HG03565 (cell line): ENCODE results near the gene BRINP1.

Source experiments
- ATAC-seq: cut with Tn5 transposase; IDR thresholded peaks from one replicate; pipeline ENCODE4 v1.9.1; 2021; ENCODE audit warnings: mild to moderate bottlenecking, moderate library complexity; ENCODE audit not compliant: unreplicated experiment

BRINP1 gene

DNA sequence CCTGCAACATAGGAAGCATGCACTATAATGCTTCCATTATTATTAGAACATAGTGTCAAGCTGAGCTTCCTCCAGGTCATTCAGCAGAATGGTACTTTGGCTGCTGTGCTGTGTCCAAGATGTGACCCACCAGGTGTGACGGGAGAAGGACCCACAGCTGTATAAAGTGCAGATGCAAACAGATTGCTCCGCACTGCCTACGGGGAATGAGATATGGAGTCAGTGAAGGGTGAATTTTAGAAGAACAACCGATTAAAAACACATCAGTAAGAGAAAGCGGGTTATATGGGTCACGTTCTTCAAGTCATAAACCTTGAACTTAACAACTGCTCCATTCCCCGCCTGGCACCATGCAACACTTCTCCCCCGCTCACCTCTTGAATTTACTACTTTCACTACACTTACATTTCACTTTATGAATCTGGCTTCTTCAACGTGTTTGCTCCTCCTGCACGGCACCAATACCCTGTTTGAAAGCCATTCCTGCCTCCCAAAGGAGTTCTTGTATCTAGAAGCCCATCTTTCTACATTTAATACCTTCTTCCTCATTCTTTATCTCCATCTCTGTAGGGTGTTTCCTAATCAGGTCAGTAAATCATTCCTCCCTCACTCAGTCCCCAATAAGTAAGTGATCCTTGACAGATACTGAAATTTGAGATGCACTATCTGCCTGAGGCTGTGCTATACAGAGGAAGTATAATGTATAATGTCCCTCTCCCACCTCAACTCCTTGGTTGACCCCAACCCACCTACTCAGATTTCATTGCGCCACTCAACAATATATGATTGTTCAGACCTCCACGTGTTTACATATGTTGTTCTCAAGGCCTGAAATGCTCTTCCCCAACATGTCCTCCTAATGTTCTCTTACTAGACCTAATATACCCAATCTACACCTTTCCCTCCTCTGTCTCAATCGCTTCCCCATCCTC lies 25.9 kb downstream of the BRINP1 start:
- ATAC-seq: no peak

DNA sequence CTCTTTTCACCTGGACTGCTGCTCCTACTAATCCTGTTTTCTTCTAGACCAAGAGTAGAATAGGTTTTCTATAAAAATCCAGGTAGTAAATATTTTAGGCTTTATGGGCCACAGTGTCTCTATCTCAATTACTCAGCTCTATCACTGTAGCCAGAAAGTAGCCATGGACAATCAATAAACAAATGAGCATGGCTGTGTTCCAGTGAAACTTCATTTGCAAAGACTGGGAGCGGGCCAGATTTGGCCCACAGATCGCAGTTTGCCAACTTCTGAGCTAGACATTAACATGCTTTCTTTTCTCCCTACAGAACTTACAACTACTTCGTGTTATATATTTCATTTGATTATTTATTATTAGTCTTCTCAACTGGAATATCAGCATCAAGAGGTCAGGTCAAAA lies 30.2 kb downstream of the BRINP1 start:
- ATAC-seq: no peak

- no peak for ATAC-seq
Measured at GRCh38 chr9:119337573-119337972, 31.7 kb downstream of the BRINP1 start.

- ATAC-seq: no peak
Measured at GRCh38 chr9:119334745-119335144, 34.5 kb downstream of the BRINP1 start.

GRCh38 chr9:119333507-119334229 lies 35.6 kb downstream of the BRINP1 start:
- ATAC-seq: no peak

DNA sequence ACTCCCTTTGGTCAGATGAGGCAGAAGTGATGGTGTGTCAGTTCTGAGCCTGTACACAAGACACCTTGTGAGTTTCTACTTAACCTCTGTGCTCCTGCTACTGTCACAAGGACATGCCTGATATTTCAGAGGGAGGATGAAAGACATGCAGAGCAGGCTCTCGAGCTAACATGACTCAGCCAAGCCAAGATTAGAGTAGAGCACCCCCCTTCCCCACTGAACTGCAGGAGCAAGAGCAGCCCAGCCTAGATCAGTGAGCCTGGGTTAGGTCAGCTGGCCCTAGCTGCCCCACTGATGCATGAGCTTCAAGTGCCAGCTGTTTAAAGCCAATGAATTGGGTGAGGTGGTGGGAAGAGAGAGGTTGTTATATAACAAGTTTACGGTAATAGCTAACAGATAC lies 36.7 kb downstream of the BRINP1 start:
- no peak for ATAC-seq

GRCh38 chr9:119322184-119322583 lies 47.1 kb downstream of the BRINP1 start:
- no peak for ATAC-seq

GRCh38 chr9:119318371-119318770 lies 50.9 kb downstream of the BRINP1 start:
- ATAC-seq: no peak

- no peak for ATAC-seq
Measured at GRCh38 chr9:119313846-119314245, 55.4 kb downstream of the BRINP1 start.

- no peak for ATAC-seq
Measured at GRCh38 chr9:119310741-119311140, 58.5 kb downstream of the BRINP1 start.

GRCh38 chr9:119307471-119307870 lies 61.8 kb downstream of the BRINP1 start:
- no peak for ATAC-seq

DNA sequence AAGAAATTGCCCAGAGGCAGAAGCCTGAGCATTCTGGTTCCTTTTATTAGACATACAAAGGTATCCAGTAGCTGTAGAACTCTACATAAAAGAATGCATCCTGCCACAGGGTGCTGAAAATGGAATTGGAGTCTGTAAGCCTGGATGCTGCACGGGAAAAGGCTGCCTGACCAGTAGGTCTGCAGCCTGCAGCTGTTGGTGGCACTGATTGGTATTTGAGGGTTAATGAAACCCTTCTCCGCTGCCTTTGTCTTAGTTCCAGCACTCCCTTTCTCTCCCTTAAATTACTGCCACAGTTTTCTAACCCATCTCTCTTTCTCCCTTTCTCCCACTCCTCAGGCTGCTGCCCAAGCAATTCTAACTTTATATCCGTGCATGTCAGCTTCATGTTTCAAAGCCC lies 64.7 kb downstream of the BRINP1 start:
- ATAC-seq: no peak

DNA sequence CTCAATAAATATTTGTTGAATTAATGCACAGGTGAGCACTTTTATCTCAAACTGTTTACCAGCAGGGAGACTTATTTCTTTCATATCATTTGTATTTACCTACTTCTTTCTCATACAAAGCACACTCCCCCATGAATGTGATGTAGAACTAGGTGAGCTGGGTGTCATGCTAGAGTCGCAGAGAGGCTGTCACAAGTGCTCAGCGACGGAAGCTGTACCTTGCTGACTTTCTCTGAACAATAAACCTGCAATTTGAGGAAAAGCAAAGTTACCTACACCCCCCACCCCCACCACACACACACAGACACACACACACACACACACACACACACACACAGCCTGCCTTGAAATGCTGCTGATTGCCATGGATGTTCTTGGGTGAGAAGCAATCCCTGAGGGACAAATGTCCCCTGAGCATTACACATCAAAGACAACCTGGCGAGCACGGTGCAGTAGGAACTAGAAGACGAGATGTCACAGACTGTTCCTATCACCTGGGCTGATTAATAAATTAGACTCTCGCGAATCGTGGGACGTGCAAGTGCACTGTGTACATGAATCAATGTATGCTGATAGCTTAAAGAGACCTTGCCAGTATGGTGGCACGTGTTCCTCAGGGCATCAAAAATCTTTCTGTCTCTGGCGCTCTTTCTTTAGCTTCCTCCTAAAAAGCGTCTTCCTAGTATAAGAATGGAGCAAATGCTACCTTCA lies 66.1 kb downstream of the BRINP1 start:
- ATAC-seq: no peak

DNA sequence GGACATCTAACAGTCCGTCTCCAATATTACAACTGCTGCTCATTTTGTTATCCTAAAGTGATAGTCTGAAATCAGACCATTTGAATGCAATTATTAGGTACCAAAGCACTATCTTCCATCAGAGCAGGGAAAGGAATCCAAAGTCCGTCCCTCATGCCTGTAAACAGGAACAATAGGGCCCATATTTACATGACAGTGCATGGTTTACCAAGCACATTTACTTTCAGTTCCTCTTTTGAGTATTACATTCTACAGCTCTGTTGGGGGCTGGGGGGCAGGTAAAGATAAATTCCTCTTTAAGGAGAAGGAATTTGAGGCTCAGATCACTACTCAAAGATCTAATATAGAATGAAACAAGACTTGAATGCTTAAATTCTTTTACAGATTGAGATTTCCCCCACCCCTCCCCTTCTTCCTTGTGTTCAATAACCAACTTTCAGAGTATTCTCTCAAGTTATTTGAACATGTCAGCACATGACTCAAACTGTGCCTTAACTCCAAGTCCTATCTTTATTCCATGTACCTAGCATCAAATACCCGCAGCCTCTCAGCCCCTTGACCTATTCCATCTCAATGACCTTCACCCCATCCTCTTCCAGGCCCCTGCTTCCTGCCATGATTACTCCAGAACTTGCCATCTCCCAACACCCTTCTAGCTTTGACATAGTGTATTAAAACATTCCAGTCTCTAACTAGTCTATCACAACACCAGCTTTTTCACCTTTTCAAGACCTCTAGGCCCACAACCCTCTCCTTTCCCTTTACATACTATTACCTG lies 71.0 kb downstream of the BRINP1 start:
- peak; percentile 83 for ATAC-seq

GRCh38 chr9:119291554-119291953 lies 77.7 kb downstream of the BRINP1 start:
- no peak for ATAC-seq

DNA sequence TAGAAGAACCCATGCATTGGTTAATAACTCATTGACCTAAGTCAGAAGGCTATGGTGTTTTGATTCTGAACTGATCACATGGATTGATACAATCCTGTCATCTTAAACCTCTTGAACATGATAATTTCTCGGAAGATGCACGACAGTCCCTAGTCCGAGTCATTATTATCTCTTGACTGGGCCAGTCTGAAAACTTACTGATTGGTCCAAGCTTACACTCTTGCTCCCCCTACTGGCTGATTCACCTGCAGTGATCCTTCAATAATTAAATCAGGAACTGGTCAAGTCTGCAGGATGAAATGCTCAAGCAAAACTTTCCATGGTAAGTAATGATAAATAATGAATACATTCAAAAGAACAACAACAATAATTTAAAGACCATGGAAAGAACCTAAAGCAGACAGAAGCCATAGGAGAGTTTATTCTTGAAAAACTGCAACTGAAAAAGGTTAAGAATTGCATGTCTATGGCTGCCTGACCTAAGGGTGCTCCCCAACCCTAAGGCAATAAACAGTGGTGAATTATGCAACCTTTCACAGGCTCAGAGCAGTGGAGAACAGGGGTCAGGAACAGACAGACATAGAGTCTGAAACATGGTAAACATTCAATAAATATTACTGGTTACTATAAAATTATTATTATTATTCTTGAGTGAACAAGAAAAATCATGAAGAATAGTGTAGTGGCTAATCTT lies 79.3 kb downstream of the BRINP1 start:
- peak; percentile 74 for ATAC-seq

GRCh38 chr9:119284587-119285337 lies 84.5 kb downstream of the BRINP1 start:
- no peak for ATAC-seq

DNA sequence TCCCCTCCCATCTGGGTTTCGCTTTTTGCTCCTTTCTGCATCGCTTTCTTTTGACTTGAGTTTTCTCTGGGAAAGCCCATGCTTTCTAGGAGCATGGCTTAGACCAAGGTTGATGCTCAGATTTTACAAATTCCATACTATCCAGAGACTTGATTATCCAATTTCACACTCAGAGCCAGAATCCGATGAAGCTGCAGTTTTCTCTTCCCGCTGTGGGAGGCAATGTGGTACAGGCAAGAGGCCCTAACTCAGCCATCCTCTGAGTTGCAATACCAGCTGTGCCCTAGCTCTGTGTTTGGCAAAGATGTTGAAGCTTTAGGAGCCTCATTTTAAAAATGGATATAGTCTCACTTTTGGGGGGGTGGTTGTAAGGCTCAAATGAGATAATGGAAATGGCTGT lies 85.1 kb downstream of the BRINP1 start:
- no peak for ATAC-seq

- ATAC-seq: no peak
Measured at GRCh38 chr9:119283078-119283794, 86.0 kb downstream of the BRINP1 start.
